H1 (cell line): ENCODE measurements around the gene TOP1. TPM values are rescaled to one million over a fixed set of nuclear protein-coding genes. Genes with fewer than 3 reads are reported as not detected.

Experiments used
- CTCF ChIA-PET: fragments of 300-600 bp; sonication (Branson Sonifier 250); formaldehyde crosslinking; loops from one replicate; lab custom pipeline; 2021; ENCODE audit not compliant: partially characterized antibody; lab: Charles Lee
- POLR2A ChIA-PET: fragments of 300-600 bp; sonication (Branson Sonifier 250); formaldehyde crosslinking; loops from one replicate; lab custom pipeline; 2021; ENCODE audit warnings: inconsistent platforms; ENCODE audit not compliant: partially characterized antibody; lab: Charles Lee
- DNase-seq, 2 experiments: peaks; one replicate each; pipeline versions ENCODE4 v3.0.0 to v3.0.0-alpha.2; 2010 to 2022; ENCODE audit warnings: low spot score in 2 of 2, low read depth in 1 of 2, mixed read lengths in 1 of 2
- FAIRE-seq: peaks from 2 replicates; lab custom pipeline; 2011; peaks lifted over from hg19 to GRCh38; lab: Jason Lieb, UNC
- H2AFZ ChIP-seq: 2 replicates; pipeline ENCODE4 v1.8.1; 2012; ENCODE audit warnings: low read length, inconsistent platforms
- H2AK5ac ChIP-seq: 2 replicates; pipeline ENCODE4 v1.6.1; 2013; ENCODE audit warnings: low read depth, low read length
- H2BK120ac ChIP-seq: replicated peaks from 2 replicates; pipeline ENCODE3; 2013; ENCODE audit warnings: low read depth, low read length, inconsistent platforms
- H2BK12ac ChIP-seq: 2 replicates; pipeline ENCODE4 v1.6.1; 2013; ENCODE audit warnings: low read depth, low read length
- H2BK15ac ChIP-seq: 2 replicates; pipeline ENCODE4 v1.6.1; 2013; ENCODE audit warnings: low read length
- H2BK20ac ChIP-seq: 2 replicates; pipeline ENCODE4 v1.6.1; 2013; ENCODE audit warnings: low read length
- H2BK5ac ChIP-seq: 2 replicates; pipeline ENCODE4 v1.6.1; 2013; ENCODE audit warnings: low read depth, low read length
- H3K14ac ChIP-seq: 2 replicates; pipeline ENCODE4 v1.6.1; 2013; ENCODE audit warnings: inconsistent platforms; ENCODE audit not compliant: insufficient read length
- H3K18ac ChIP-seq: 2 replicates; pipeline ENCODE4 v1.6.1; 2013; ENCODE audit warnings: low read length; ENCODE audit errors: extremely low read depth
- H3K23ac ChIP-seq: 2 replicates; pipeline ENCODE4 v1.6.1; 2013; ENCODE audit warnings: inconsistent platforms; ENCODE audit not compliant: insufficient read length
- H3K23me2 ChIP-seq: 2 replicates; pipeline ENCODE4 v1.6.1; 2013; ENCODE audit warnings: low read depth, low read length
- H3K27ac ChIP-seq: 2 replicates; pipeline ENCODE4 v1.6.1; 2011; ENCODE audit warnings: low read depth, low read length, inconsistent platforms
- H3K27me3 ChIP-seq, 4 experiments: replicated peaks in 1 of 4; 1 replicate in 1 of 4; 2 replicates in 3 of 4; pipeline versions ENCODE4 v1.6.1 to v1.8.1; 2011 to 2013; ENCODE audit warnings: low read length in 3 of 4, mild to moderate bottlenecking in 3 of 4, inconsistent platforms in 2 of 4, mixed read lengths in 2 of 4, moderate library complexity in 1 of 4; ENCODE audit not compliant: control insufficient read depth in 3 of 4, insufficient read depth in 3 of 4; ENCODE audit errors: extremely low read depth in 1 of 4
- H3K36me3 ChIP-seq, 4 experiments: 2 replicates each; pipeline versions ENCODE4 v1.6.1 to v1.8.1; 2011 to 2013; ENCODE audit warnings: mild to moderate bottlenecking in 4 of 4, low read length in 3 of 4, moderate library complexity in 2 of 4, control low read depth in 1 of 4, inconsistent platforms in 1 of 4; ENCODE audit not compliant: insufficient read depth in 4 of 4, control insufficient read depth in 2 of 4
- H3K4ac ChIP-seq: replicated peaks from 2 replicates; pipeline ENCODE3; 2013; ENCODE audit warnings: low read length, low read depth, mixed read lengths, inconsistent platforms; ENCODE audit not compliant: insufficient read length
- H3K4me1 ChIP-seq, 4 experiments: replicated peaks in 1 of 4; 1 replicate in 1 of 4; 2 replicates in 3 of 4; pipeline versions ENCODE4 v1.6.1 to v1.8.1; 2011 to 2013; ENCODE audit warnings: low read length in 3 of 4, inconsistent platforms in 2 of 4, mixed read lengths in 1 of 4; ENCODE audit not compliant: insufficient read depth in 4 of 4, control insufficient read depth in 3 of 4
- H3K4me2 ChIP-seq, 2 experiments: 2 replicates each; pipeline versions ENCODE4 v1.6.1 to v1.8.1; 2011 to 2013; ENCODE audit warnings: low read depth in 2 of 2, low read length in 2 of 2, control low read depth in 1 of 2, inconsistent platforms in 1 of 2, mild to moderate bottlenecking in 1 of 2; ENCODE audit not compliant: insufficient read depth in 1 of 2
- H3K4me3 ChIP-seq, 4 experiments: fragments of 200-600, 300-600 bp in 1 of 4; sonication (generic), shearing (Covaris generic), sonication (Bioruptor Twin) in 1 of 4; 2 replicates each; pipeline versions ENCODE4 v1.5.1 to v1.8.1; 2011 to 2016; ENCODE audit warnings: low read length in 4 of 4, low read depth in 3 of 4, control low read depth in 2 of 4, inconsistent platforms in 2 of 4, mild to moderate bottlenecking in 2 of 4, mixed read lengths in 1 of 4, moderate library complexity in 1 of 4; ENCODE audit not compliant: insufficient read depth in 2 of 4; ENCODE audit errors: extremely low read depth in 1 of 4
- H3K56ac ChIP-seq: replicated peaks from 2 replicates; pipeline ENCODE3; 2013; ENCODE audit warnings: low read depth, mild to moderate bottlenecking, mixed read lengths, low read length, inconsistent platforms; ENCODE audit not compliant: insufficient read length
- H3K79me1 ChIP-seq: 2 replicates; pipeline ENCODE4 v1.6.1; 2013; ENCODE audit warnings: low read depth, low read length, control low read depth
- H3K79me2 ChIP-seq, 2 experiments: 2 replicates each; pipeline versions ENCODE4 v1.6.1 to v1.8.1; 2012 to 2013; ENCODE audit warnings: low read length in 2 of 2, mild to moderate bottlenecking in 2 of 2, inconsistent platforms in 1 of 2; ENCODE audit not compliant: insufficient read depth in 2 of 2, control insufficient read depth in 1 of 2
- H3K9ac ChIP-seq, 4 experiments: replicated peaks in 1 of 4; 1 replicate in 1 of 4; 2 replicates in 3 of 4; pipeline versions ENCODE4 v1.6.1 to v1.8.1; 2011 to 2013; ENCODE audit warnings: low read depth in 3 of 4, low read length in 3 of 4, control low read depth in 2 of 4, mild to moderate bottlenecking in 2 of 4, moderate library complexity in 2 of 4, inconsistent platforms in 1 of 4; ENCODE audit errors: extremely low read depth in 1 of 4
- H3K9me3 ChIP-seq, 2 experiments: 2 replicates each; pipeline versions ENCODE4 v1.6.1 to v1.8.1; 2012 to 2013; ENCODE audit warnings: mild to moderate bottlenecking in 2 of 2, moderate library complexity in 2 of 2, control low read depth in 1 of 2, inconsistent platforms in 1 of 2, low read depth in 1 of 2, low read length in 1 of 2, mixed read lengths in 1 of 2; ENCODE audit not compliant: insufficient read depth in 2 of 2
- H4K20me1 ChIP-seq, 2 experiments: replicated peaks in 1 of 2; 2 replicates each; pipeline versions ENCODE3 to v1.8.1; 2011 to 2013; ENCODE audit warnings: inconsistent platforms in 2 of 2, low read length in 2 of 2, mild to moderate bottlenecking in 1 of 2; ENCODE audit not compliant: insufficient read depth in 2 of 2, control insufficient read depth in 1 of 2
- H4K5ac ChIP-seq: 2 replicates; pipeline ENCODE4 v1.6.1; 2013; ENCODE audit warnings: low read length, low read depth, mixed read lengths, inconsistent platforms; ENCODE audit not compliant: insufficient read length
- H4K8ac ChIP-seq: 2 replicates; pipeline ENCODE4 v1.8.0; 2013; ENCODE audit warnings: mild to moderate bottlenecking, moderate library complexity, low read length, inconsistent platforms; ENCODE audit not compliant: insufficient read depth; ENCODE audit errors: extremely low read depth
- H4K91ac ChIP-seq: replicated peaks from 2 replicates; pipeline ENCODE3; 2013; ENCODE audit warnings: low read length, mixed read lengths, inconsistent platforms; ENCODE audit not compliant: insufficient read length
- CTCF ChIP-seq, 3 experiments: IDR thresholded peaks; 1 replicate in 2 of 3; 2 replicates in 1 of 3; pipeline versions ENCODE4 v1.5.1 to v1.6.1; 2011; ENCODE audit warnings: low read length in 3 of 3, mild to moderate bottlenecking in 3 of 3, inconsistent platforms in 2 of 3, low read depth in 1 of 3, moderate library complexity in 1 of 3; ENCODE audit not compliant: insufficient read depth in 1 of 3; ENCODE audit errors: control extremely low read depth in 1 of 3
- WGBS, 2 experiments: shearing (Covaris generic) in 1 of 2; methylation state at CpG; one replicate each; pipeline versions ENCODE4 v1.1.6 to v1.1.7; 2013 to 2015; ENCODE audit warnings: low lambda C conversion rate in 2 of 2, mixed read lengths in 2 of 2, inconsistent platforms in 1 of 2, low coverage in 1 of 2, missing lambda C conversion rate in 1 of 2; ENCODE audit not compliant: insufficient replicate concordance in 2 of 2, insufficient coverage in 1 of 2, insufficient read length in 1 of 2; ENCODE audit errors: extremely low coverage in 1 of 2, missing lambda C conversion rate in 1 of 2; 5-methylcytosine and 5-hydroxymethylcytosine counted together
- polyA plus RNA-seq, 7 experiments: library from polyadenylated mRNA; depleted of rRNA in 3 of 7; stranded (reverse) in 5 of 7; unstranded in 2 of 7; fragments of >200 nt in 5 of 7; fragments of 200-250 nt in 2 of 7; gene quantifications; 1 replicate in 5 of 7; 2 replicates in 1 of 7; 4 replicates in 1 of 7; pipeline versions ENCODE4 v1.2.1 to v1.2.3, GENCODE V29; 2011 to 2013; ENCODE audit warnings: missing spikeins in 2 of 7, mixed read lengths in 2 of 7
- total RNA-seq: library from RNA; stranded (reverse); fragmentation: NEBNext Ultra II Directional; extraction: Animal tissue kit (Norgen Biotek cat#: 25700); gene quantifications from 2 replicates; pipeline ENCODE4 v1.2.1, GENCODE V29; 2021

TOP1 gene
- total and polyA plus RNA-seq, 2 of the 8 experiments (the other 6 are each of a cell fraction or from before 2014, with no cell fraction given): 7.4 to 108 TPM

- Histone ChIP-seq H3K18ac (no peak overlapping the region), H2AK5ac (no peak overlapping the region), H3K27ac (no peak overlapping the region), H3K4me3 (no peak overlapping the region), H4K5ac (no peak overlapping the region), H4K91ac (no peak overlapping the region), H4K8ac (no peak overlapping the region), H2BK20ac (no peak overlapping the region), H3K23me2 (no peaks in the 10 kb centered on the region), H3K79me2 (peaks cover 90 to 100% of the 10 kb centered on the region in 2 experiments), H3K36me3 (peaks cover 0 to 2% (median under 1%) of the 10 kb centered on the region in 4 experiments; a peak in 2 of 8 replicates), H3K27me3 (no peaks in the 10 kb centered on the region), H3K4ac (no peak overlapping the region), H3K9me3 (no peaks in the 10 kb centered on the region), H3K14ac (no peak overlapping the region), H2BK120ac (no peak overlapping the region), H3K4me1 (peaks cover 6 to 25% (median 15%) of the 10 kb centered on the region in 4 experiments), H2AFZ (no peak overlapping the region), H3K4me2 (no peak overlapping the region), H3K23ac (no peak overlapping the region), H3K9ac (no peak overlapping the region), H3K79me1 (peaks cover 52% of the 10 kb centered on the region), H3K56ac (no peak overlapping the region), H2BK12ac (no peak overlapping the region), H2BK15ac (no peak overlapping the region), H2BK5ac (no peak overlapping the region), H4K20me1 (peaks cover 50 to 78% of the 10 kb centered on the region in 2 experiments)
- TF ChIP-seq CTCF (IDR thresholded peaks at IDR 0.05; ENCODE audit: control extremely low read depth in 1 of 3, insufficient read depth in 1 of 3, low read depth in 1 of 3, low read length in 3 of 3): no peak
- WGBS, 2 experiments: 92% methylated on average over 2 of the region's 2 CpGs; no CpG with 5 or more reads in 1 of the 2 experiments
- no peak for FAIRE-seq
- DNase-seq: no peak
- CTCF ChIA-PET: interaction anchor here (0.6 to 2.4 kb wide), 6 partner anchors 10 to 105 kb away, joined by 3 to 12 read pairs (median 4); no protein-coding TSS in a partner anchor
- POLR2A ChIA-PET: interaction anchor here (0.7 to 3.1 kb wide), 4 partner anchors 10 to 22 kb away, joined by 3 to 13 read pairs (median 4); no protein-coding TSS in a partner anchor
Measured at GRCh38 chr20:41145317-41145716, 116.7 kb downstream of the TOP1 start.
